ENCODE measurements around the gene GPHN. TPM values are rescaled to one million over a fixed set of nuclear protein-coding genes. Genes with fewer than 3 reads are reported as not detected.
A peak's percentile ranks its signal among the peaks of the same experiment; 100 is the strongest.

Gene GPHN
- total and polyA plus RNA-seq, 4 experiments from 2014 or later, result 9.0 to 18.8 (median 14.9) TPM

DNA sequence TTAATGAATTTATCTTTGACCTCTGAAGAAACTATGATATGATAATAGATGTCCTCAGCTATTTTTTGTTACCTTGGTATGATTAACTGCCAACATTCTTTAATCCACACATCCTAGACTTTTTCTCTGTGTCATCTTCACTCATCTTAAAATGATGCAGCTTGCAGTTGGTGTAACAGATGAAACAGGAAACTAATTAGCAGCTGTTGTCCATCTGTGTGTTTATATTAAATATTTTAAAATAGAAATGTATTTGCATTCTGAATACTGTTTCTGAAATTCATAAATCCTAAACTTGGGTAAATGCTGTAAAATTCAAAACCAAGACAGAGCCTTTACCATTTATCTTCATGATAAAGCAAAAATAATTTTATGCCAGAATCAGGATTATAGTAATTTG lies 625.2 kb downstream of the GPHN start:
- intact Hi-C loops (cut with micrococcal nuclease), result no loop called here
- H3K27ac Mint-ChIP-seq, result no peak overlapping the region
- peaks cover 6 to 11% of the 10 kb centered on the region in 2 donors for H3K36me3 Mint-ChIP-seq
- no peaks in the 10 kb centered on the region for H3K4me1 ChIP-seq (ENCODE audit: insufficient read depth, low read length)
- no peaks in the 10 kb centered on the region for H3K27me3 ChIP-seq (ENCODE audit: insufficient read depth, low read length)
- no peak for DNase-seq
- H3K27ac ChIP-seq (ENCODE audit: low read depth, low read length), result no peak overlapping the region
- H3K4me3 ChIP-seq (ENCODE audit: low read length in 2 of 2), result no peak overlapping the region
- H3K9me3 ChIP-seq (ENCODE audit: control insufficient read depth in 1 of 2, low read length in 2 of 2), result no peaks in the 10 kb centered on the region
- H3K9me3 Mint-ChIP-seq, result no peaks in the 10 kb centered on the region
- CTCF ChIA-PET (ENCODE audit: partially characterized antibody), result no interaction called here
- no peak overlapping the region for H3K4me3 Mint-ChIP-seq
- no peaks in the 10 kb centered on the region for H3K36me3 ChIP-seq (ENCODE audit: insufficient read depth, low read length)
- H3K4me1 Mint-ChIP-seq, result peaks cover 0 to 5% (median 2%) of the 10 kb centered on the region in 4 donors
- H3K27me3 Mint-ChIP-seq, result no peaks in the 10 kb centered on the region
- POLR2A ChIA-PET (ENCODE audit: partially characterized antibody), result no interaction called here

DNA sequence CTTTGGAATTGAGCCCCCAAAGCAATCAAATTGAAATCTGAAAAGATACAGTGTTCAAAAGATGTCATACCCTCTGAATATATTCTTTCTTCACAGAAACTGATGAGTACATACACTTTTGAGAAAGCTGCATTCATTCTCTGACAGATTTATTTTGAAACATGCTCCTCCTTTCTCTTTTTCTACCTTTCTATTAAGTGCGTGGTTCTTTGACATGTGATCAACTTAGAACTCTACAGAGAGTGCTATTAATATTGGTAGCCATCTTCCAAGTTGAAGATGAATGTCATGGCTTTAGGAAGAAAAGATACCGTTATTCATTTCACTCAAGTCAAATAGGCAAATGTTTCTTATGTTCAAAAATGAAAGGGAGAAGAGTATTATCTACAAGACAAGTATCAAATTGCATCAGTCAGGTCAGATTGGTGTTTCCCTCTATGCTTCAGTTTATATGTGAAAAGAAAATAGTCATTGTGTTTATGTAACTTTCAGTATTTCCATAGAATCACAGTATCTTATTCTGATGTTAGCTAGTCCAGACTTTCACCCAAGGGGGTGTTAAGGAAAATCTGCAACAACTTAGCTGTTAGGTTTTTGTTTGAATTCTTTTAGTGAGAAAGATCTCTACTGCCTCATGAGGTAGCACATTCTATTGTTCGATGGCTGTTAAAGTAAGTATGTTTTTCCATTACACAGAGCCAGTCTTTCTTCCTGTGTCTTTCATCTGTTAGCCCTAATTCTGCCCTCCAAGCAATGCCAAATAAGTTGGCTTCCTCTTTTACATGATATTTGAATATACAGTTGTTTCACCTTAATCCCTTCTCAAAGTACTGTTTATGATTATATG lies 625.9 kb downstream of the GPHN start:
- no peaks in the 10 kb centered on the region for H3K4me1 ChIP-seq (ENCODE audit: insufficient read depth, low read length)
- POLR2A ChIA-PET (ENCODE audit: partially characterized antibody), result no interaction called here
- H3K27me3 Mint-ChIP-seq, result no peaks in the 10 kb centered on the region
- no peak overlapping the region for H3K4me3 ChIP-seq (ENCODE audit: low read length in 2 of 2)
- CTCF ChIA-PET (ENCODE audit: partially characterized antibody), result no interaction called here
- H3K4me1 Mint-ChIP-seq, result peaks cover 0 to 5% (median 2%) of the 10 kb centered on the region in 4 donors
- no peak for DNase-seq
- peaks cover 6 to 11% of the 10 kb centered on the region in 2 donors for H3K36me3 Mint-ChIP-seq
- intact Hi-C loops (cut with micrococcal nuclease), result no loop called here
- H3K27ac ChIP-seq (ENCODE audit: low read depth, low read length), result no peak overlapping the region
- H3K27ac Mint-ChIP-seq, result peak overlapping the region in 2 of 7 donors; percentile 14 to 15
- no peak overlapping the region for H3K4me3 Mint-ChIP-seq
- no peaks in the 10 kb centered on the region for H3K36me3 ChIP-seq (ENCODE audit: insufficient read depth, low read length)
- no peaks in the 10 kb centered on the region for H3K9me3 ChIP-seq (ENCODE audit: control insufficient read depth in 1 of 2, low read length in 2 of 2)
- H3K9me3 Mint-ChIP-seq, result no peaks in the 10 kb centered on the region
- H3K27me3 ChIP-seq (ENCODE audit: insufficient read depth, low read length), result no peaks in the 10 kb centered on the region

DNA sequence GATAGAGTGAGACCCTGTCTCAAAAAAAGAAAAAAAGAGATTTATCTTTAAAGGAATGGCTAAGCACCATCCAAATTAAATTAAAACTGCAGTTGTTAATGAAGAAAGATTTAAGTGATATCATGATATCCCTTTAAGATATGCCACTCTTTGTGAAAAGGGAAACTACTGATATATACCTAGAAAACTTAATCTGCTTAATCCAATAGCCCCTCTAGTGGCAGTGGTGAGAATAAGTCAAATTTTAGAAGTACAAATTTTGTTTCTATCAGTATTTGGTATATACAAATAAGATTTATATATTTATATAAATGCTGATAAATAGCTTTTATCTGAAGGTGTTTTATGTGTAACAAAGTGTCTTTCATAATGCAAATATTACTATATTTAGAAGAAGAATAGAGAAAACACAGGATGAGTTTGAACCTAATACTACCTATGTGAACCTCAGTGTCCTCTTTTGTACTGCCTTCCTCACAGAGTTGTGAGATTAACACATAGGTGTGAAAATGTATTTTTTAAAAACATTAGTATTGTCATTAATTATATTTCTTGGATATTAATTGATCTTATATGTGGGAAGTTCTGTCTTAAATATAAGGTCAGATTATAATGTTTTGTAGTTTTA lies 629.9 kb downstream of the GPHN start:
- Mint-ChIP-seq H3K27me3 (no peaks in the 10 kb centered on the region), H3K4me1 (peaks cover 0 to 5% (median 2%) of the 10 kb centered on the region in 4 donors), H3K27ac (no peak overlapping the region), H3K36me3 (peaks cover 3 to 8% of the 10 kb centered on the region in 2 donors), H3K9me3 (no peaks in the 10 kb centered on the region), H3K4me3 (no peak overlapping the region)
- ChIA-PET POLR2A (ENCODE audit: partially characterized antibody) (no interaction called here), CTCF (ENCODE audit: partially characterized antibody) (interaction anchor here (1.0 kb wide), 1 partner anchor 639 kb away, joined by 3 read pairs; no protein-coding TSS in a partner anchor)
- Histone ChIP-seq H3K4me1 (ENCODE audit: insufficient read depth, low read length) (no peaks in the 10 kb centered on the region), H3K9me3 (ENCODE audit: control insufficient read depth in 1 of 2, low read length in 2 of 2) (no peaks in the 10 kb centered on the region), H3K36me3 (ENCODE audit: insufficient read depth, low read length) (no peaks in the 10 kb centered on the region), H3K27me3 (ENCODE audit: insufficient read depth, low read length) (no peaks in the 10 kb centered on the region), H3K4me3 (ENCODE audit: low read length in 2 of 2) (no peak overlapping the region), H3K27ac (ENCODE audit: low read depth, low read length) (no peak overlapping the region)
- DNase-seq, result no peak
- intact Hi-C loops (cut with micrococcal nuclease), result loop anchor here (1.0 kb wide), 1 partner anchor 643 kb away; no protein-coding TSS in a partner anchor

DNA sequence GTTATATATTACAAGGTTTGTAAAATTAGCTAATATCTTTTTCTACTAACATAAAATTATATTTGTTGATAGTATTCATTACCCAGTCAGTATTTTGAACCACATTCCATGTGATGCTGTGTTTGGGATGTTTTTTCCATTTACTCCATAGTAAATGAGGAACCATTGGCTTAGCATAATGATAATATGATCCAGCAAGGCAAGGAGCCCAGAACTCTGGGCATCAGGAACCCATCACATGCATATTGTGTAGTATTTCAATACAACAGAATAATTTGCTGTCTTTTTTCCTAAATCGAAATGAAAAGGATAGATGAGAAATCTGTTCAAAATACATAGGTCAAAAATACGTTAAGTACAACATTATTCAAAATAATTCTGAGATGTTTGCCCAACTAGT lies 632.6 kb downstream of the GPHN start:
- H3K4me1 Mint-ChIP-seq, result no peaks in the 10 kb centered on the region
- peaks cover 9 to 22% of the 10 kb centered on the region in 2 donors for H3K36me3 Mint-ChIP-seq
- intact Hi-C loops (cut with micrococcal nuclease), result no loop called here
- no peaks in the 10 kb centered on the region for H3K36me3 ChIP-seq (ENCODE audit: insufficient read depth, low read length)
- H3K27me3 ChIP-seq (ENCODE audit: insufficient read depth, low read length), result no peaks in the 10 kb centered on the region
- CTCF ChIA-PET (ENCODE audit: partially characterized antibody), result interaction anchor here (1.1 kb wide), 1 partner anchor 643 kb away, joined by 3 read pairs; no protein-coding TSS in a partner anchor
- no peaks in the 10 kb centered on the region for H3K27me3 Mint-ChIP-seq
- H3K9me3 Mint-ChIP-seq, result no peaks in the 10 kb centered on the region
- no peak overlapping the region for H3K4me3 Mint-ChIP-seq
- POLR2A ChIA-PET (ENCODE audit: partially characterized antibody), result no interaction called here
- no peak overlapping the region for H3K27ac ChIP-seq (ENCODE audit: low read depth, low read length)
- no peak for DNase-seq
- no peak overlapping the region for H3K27ac Mint-ChIP-seq
- H3K9me3 ChIP-seq (ENCODE audit: control insufficient read depth in 1 of 2, low read length in 2 of 2), result no peaks in the 10 kb centered on the region
- no peaks in the 10 kb centered on the region for H3K4me1 ChIP-seq (ENCODE audit: insufficient read depth, low read length)
- no peak overlapping the region for H3K4me3 ChIP-seq (ENCODE audit: low read length in 2 of 2)

DNA sequence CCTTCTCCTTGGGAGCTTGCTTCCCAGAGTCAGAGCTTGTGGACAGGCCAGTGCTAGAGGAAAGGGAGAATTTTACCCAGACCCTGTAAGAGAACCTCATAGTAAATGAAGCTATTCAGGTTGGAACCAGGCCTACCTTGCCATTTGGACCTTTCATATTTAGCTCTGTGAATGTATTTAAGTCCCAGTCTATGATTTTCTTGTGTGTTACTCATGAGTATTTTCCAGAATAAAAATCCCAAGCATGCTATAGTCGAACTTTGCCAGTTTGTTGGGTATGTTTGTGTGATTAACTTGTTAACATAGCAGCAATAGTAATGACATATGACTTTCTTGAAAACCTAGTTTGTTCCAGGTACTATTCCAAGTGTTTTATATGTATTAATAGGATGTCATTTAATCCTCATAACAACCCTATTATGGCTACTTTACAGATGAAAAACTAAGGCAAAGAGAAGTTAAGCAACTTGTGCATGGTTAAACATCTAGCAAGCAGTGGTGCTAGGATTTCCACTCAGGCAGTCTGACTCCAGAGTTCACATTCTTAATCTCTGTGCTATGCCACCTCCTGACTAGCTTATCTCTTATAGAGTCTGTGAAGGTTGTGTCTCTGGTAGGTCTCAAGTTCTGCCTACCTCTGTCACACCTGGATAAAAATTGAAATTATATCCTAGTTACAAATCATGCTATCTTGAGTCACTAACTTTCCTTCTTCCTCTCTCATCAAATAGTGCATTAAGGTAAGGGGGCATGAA lies 633.4 kb downstream of the GPHN start:
- intact Hi-C loops (cut with micrococcal nuclease), result no loop called here
- Histone ChIP-seq H3K27me3 (ENCODE audit: insufficient read depth, low read length) (no peaks in the 10 kb centered on the region), H3K27ac (ENCODE audit: low read depth, low read length) (no peak overlapping the region), H3K4me3 (ENCODE audit: low read length in 2 of 2) (no peak overlapping the region), H3K9me3 (ENCODE audit: control insufficient read depth in 1 of 2, low read length in 2 of 2) (no peaks in the 10 kb centered on the region), H3K4me1 (ENCODE audit: insufficient read depth, low read length) (no peaks in the 10 kb centered on the region), H3K36me3 (ENCODE audit: insufficient read depth, low read length) (no peaks in the 10 kb centered on the region)
- ChIA-PET CTCF (ENCODE audit: partially characterized antibody) (interaction anchor here (0.6 to 1.1 kb wide), 2 partner anchors 90 to 644 kb away, joined by 3 read pairs; no protein-coding TSS in a partner anchor), POLR2A (ENCODE audit: partially characterized antibody) (no interaction called here)
- Mint-ChIP-seq H3K27me3 (no peaks in the 10 kb centered on the region), H3K27ac (no peak overlapping the region), H3K36me3 (peaks cover 11 to 28% of the 10 kb centered on the region in 2 donors), H3K4me1 (no peaks in the 10 kb centered on the region), H3K4me3 (no peak overlapping the region), H3K9me3 (peaks cover 0 to 2% (median 0%) of the 10 kb centered on the region in 8 donors)
- no peak for DNase-seq

DNA sequence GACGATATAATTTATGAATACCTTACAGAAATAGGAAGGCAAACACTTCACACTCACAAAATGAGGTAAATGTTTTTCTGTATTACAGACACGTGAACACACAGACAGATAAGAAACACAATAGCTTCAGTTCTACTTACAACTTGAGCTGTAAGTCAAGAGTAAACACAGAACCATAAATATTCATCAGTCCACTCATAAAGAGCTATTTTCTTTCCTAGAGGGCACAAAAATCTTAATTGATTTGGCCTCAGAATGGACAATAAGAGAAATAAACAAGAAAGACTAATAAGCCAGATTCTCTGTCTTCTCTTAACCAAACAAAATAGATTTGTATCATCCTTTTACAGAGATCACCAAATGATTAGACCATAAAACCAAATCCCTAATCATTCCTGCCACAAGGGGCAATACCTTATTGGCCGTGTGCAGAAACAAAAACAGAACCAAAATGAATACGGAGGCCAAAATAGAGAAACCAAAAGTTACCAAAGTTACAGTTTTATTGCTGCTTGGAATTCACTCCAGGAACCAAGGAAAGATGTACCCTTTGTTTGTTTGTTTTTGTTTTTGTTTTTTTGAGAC lies 643.2 kb downstream of the GPHN start:
- Histone ChIP-seq H3K36me3 (ENCODE audit: insufficient read depth, low read length) (no peaks in the 10 kb centered on the region), H3K4me3 (ENCODE audit: low read length in 2 of 2) (no peak overlapping the region), H3K9me3 (ENCODE audit: control insufficient read depth in 1 of 2, low read length in 2 of 2) (no peaks in the 10 kb centered on the region), H3K27me3 (ENCODE audit: insufficient read depth, low read length) (no peaks in the 10 kb centered on the region), H3K27ac (ENCODE audit: low read depth, low read length) (no peak overlapping the region), H3K4me1 (ENCODE audit: insufficient read depth, low read length) (no peaks in the 10 kb centered on the region)
- H3K27me3 Mint-ChIP-seq, result no peaks in the 10 kb centered on the region
- H3K4me1 Mint-ChIP-seq, result no peaks in the 10 kb centered on the region
- intact Hi-C loops (cut with micrococcal nuclease), result no loop called here
- H3K9me3 Mint-ChIP-seq, result peaks cover 0 to 2% (median 0%) of the 10 kb centered on the region in 8 donors
- H3K4me3 Mint-ChIP-seq, result no peak overlapping the region
- peaks cover 2% of the 10 kb centered on the region in 2 donors for H3K36me3 Mint-ChIP-seq
- DNase-seq, result no peak
- POLR2A ChIA-PET (ENCODE audit: partially characterized antibody), result no interaction called here
- CTCF ChIA-PET (ENCODE audit: partially characterized antibody), result no interaction called here
- no peak overlapping the region for H3K27ac Mint-ChIP-seq

DNA sequence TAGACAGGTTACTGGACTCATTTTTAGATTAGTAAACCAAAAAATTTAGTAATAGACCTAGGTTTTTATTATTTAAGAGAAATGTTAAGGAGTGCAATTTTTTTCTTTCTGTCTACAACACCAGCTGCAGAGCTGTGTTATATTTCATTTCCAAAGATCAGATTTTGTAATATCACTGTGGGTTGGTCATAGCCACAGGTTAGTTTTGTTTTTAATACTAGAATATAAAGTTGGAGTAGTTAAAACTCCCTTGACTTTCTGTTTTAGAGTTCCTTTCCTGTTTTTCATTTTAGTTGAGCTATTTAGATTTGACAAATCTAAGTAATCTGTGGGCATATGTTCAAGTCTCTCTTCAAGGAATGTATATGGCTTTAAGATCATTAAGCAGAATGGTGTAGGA lies 650.6 kb downstream of the GPHN start:
- Mint-ChIP-seq H3K27me3 (no peaks in the 10 kb centered on the region), H3K27ac (no peak overlapping the region), H3K4me3 (no peak overlapping the region), H3K36me3 (no peaks in the 10 kb centered on the region), H3K4me1 (no peaks in the 10 kb centered on the region), H3K9me3 (peaks cover 0 to 1% (median 0%) of the 10 kb centered on the region in 8 donors)
- Histone ChIP-seq H3K27ac (ENCODE audit: low read depth, low read length) (no peak overlapping the region), H3K36me3 (ENCODE audit: insufficient read depth, low read length) (no peaks in the 10 kb centered on the region), H3K4me3 (ENCODE audit: low read length in 2 of 2) (no peak overlapping the region), H3K27me3 (ENCODE audit: insufficient read depth, low read length) (no peaks in the 10 kb centered on the region), H3K9me3 (ENCODE audit: control insufficient read depth in 1 of 2, low read length in 2 of 2) (no peaks in the 10 kb centered on the region), H3K4me1 (ENCODE audit: insufficient read depth, low read length) (no peaks in the 10 kb centered on the region)
- intact Hi-C loops (cut with micrococcal nuclease), result no loop called here
- ChIA-PET POLR2A (ENCODE audit: partially characterized antibody) (no interaction called here), CTCF (ENCODE audit: partially characterized antibody) (no interaction called here)
- DNase-seq, result no peak

Data from CD4-positive, alpha-beta memory T cell (primary cell).